Ishikawa (cell line): ENCODE measurements around the gene CNTNAP2.

Experiments
- CEBPB ChIP-seq: IDR thresholded peaks from 2 replicates; pipeline ENCODE4 v1.6.1; 2012
- YY1 ChIP-seq: IDR thresholded peaks from 2 replicates; pipeline ENCODE4 v1.6.1; 2012; ENCODE audit warnings: low read depth

DNA sequence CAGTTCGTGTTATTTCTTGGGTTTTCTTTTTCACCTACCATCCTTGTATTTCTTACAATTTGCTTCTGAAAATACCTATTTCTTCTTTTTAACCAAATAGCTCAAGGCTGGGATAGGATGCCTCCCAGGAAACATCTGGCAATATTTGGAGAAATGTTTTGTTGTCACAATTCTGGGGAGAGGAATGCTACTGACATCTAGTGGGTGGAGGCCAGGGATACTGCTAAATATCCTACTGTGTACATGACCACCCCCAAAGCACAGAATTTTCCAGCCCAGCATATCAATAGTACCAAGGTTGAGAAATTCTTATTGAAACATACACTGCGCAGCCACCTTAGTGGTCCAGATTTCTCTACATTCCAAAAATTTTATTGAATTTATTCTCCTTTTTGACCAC, 55.5 kb downstream of the CNTNAP2 start:
- no peak for TF ChIP-seq YY1
- no peak for TF ChIP-seq CEBPB
